HG03066 (cell line): Measurements from ENCODE around the gene FGFR2.

ENCODE experiments used
- ATAC-seq: cut with Tn5 transposase; IDR thresholded peaks from one replicate; pipeline ENCODE4 v1.9.1; 2021; ENCODE audit warnings: low read depth; ENCODE audit not compliant: unreplicated experiment

The FGFR2 gene

DNA sequence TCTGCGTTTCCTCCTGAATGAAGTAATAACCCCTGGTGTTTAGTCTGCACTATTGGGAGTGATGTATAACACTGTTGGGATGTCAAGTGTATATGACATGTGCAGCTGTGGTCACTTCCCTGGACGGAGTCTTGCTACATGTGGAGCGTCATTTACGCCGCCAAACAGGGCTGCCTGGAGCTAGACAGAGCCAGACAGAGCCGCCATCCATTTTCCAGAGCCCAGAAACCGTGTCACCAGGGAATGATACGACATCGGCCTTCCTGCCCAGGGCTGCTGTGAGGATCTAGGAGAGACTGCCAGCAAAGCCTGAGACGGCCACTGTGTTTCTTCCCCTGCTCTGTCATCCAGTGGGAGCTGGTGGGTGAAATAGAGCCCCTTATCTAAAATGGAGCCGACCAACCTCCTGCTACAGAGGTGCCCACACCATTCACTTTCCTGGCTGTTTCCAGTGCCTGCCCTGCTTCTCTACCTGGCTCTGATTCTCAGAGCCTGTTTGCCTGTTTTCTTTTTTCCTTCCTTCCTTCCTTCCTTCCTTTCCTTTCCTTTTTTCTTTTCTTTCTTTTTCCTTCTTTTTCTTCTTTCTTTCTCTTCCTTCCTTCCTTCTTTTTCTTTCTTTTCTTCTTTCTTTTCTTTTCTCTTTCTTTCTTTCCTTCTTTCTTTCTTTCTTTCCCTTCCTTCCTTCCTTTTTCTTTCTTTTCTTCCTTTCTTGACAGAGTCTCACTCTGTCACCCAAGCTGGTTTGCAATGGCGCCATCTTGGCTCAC is 13.3 kb upstream of the FGFR2 start:
- ATAC-seq = no peak

DNA sequence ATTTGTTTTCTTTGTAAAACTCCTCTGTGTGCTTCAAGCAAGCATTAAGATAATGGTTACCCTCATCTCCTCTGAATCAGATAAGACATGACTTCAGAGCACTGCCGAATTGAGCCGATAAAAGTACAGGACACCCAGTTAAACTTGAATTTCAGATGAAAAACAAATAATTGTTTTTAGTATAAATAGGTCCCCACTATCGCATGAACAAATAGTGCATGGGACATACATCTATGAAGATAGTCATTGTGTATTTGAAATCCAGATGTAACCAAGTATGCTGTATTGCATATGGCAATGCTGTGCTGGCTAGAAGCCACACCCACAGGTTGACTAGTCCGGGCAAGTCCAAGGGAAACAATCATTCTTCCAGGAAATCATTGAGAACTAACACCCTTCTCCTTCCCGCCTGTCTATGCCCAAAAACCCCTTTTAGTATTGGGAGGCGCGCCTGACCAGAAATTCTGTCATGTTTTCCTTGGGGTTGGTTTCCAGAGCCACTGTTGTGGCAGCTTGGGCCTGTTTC is 12.6 kb upstream of the FGFR2 start:
- ATAC-seq = no peak

DNA sequence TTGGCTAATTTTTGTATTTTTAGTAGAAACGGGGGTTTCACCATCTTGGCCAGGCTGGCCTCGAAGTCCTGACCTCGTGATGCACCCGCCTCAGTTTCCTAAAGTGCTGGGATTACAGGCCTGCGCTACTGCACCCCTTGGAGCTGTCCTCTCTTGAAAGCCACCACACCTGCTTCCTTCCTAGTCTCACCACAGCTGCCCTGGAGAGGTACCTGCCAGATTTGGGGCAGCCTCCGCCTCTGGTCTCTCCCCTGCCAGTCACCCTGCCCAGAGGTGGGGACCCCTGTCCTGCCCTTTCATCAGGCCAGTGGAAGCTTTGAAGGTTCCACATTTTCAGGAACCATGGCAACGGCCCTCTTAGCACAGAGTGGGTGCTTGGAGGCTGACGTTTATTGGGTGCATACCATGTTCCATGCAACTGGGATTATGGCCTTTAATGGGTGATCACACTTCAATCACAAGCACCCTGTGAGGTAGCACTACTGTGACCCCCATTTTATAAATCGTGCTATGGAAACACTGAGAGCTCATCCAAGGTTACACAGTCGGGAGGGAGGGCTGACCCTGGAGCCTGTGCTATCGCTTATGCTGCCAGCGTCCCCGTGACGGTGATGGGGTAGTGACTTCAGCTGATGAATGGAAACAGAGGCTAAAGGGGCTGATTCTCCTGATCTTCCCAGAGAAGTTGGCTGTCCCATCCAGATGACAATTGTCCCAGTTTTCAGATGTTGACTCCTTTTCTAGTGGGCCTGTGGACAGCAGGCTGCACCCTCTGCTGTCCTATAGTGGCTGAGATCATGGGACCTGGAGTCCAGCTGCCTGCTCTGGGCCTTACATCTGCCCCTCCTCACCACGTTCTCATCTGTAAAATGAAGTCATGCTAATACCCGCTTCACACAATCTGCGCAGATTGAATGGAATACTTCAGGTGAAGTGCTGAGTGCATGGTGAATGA is 11.5 kb upstream of the FGFR2 start:
- no peak for ATAC-seq

DNA sequence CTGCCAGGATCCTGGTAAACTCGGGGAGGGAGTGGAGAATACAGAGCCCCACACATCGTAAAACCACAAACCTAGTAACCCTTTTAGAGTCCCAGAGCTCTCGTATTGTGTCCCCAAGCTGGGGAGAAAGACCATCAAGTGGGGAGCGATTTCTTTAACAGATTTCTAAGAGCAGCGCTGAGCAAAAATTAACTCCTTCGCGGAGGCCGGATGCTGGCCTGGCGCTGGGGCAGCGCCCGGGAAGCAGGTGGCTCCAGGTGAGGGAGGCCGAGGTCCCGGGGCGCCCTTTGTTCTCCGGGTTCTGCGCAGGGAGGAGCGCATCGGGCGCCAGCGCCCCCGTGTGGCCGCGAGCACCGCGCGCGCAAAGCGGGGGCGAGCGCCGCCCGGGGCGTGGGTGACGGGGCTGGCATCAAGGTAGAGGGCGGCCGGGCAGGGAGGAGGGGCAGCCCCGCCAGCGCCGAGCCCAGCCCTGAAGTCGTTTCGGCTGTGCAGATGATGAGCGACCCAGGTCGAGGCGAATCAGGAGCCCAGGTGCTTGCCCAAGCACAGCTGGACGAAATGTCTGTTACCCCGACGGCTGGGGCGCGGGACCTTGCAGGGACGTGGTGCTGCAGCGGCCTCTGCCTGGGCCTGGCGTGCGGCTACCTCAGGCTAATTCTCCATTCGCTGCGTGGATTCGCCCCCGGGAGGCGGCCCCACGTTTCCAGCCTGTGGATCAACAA is 10.4 kb upstream of the FGFR2 start:
- ATAC-seq = no peak

DNA sequence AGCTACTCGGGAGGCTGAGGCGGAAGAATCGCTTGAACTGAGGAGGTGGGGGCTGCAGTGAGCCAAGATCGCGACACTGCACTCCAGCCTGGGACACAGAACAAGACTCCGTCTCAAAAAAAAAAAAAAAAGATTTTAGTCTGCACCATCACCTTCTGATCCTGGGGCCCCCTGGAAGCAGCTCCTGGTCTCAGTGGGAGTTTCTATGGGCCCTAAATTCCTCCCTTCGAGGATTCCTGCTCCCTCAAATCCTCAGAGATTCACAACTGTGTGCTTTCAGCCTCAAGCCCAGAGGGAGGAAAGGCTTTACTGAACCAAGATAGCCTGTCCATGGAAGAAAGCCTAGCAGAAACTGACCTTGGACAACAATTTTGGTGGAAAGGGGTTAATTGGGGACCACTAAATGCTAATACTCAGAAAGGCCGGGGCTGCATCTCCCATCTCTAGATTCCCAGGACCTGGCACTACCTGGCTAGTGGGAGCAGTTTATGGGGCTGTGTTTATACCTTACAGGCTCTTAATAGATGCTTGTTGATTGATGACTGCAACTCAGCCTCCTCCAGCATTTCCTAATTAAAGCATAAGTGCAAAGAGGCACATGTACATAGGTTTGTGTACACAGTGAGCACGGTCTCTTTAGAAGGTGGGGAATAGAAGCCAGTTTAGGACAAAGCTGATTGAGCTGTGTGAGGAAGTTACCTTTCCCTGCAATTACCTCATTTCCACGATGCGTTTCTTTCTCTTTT is 9.2 kb upstream of the FGFR2 start:
- no peak for ATAC-seq

DNA sequence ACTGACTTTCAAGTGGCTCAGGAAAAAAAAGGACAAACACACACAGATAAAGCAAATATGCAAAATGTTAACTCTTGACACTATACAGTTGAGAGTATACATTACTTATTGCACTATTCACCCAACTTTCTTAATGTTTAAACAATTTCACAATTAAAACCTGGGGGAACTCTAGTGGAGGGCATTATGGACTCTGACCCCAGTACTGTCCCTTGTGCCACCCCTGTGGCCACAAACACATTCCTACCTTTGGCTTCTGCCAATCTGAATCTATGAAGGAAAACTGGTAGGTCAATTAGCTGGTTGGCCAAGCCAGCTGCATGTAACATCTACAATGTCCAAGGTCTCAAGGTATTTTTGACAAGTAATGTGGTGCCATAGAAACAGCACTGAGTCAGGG is 7.5 kb upstream of the FGFR2 start:
- ATAC-seq = no peak

DNA sequence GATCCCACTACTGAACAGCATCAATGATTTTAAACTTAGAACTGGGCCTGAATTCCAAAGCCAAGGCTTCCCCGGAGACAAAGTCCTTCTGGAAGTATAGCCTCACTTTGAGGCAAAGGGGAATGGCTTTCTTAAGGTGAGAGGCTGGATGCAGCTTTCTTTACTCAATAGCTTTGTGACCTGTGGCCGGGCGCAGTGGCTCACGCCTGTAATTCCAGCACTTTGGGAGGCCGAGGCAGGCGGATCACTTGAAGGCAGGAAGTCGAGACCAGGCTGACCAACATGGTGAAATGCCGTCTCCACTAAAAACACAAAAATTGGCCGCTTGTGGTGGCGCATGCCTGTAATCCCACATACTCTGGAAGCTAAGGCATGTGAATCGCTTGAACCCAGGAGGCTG is 3.2 kb upstream of the FGFR2 start:
- no peak for ATAC-seq

DNA sequence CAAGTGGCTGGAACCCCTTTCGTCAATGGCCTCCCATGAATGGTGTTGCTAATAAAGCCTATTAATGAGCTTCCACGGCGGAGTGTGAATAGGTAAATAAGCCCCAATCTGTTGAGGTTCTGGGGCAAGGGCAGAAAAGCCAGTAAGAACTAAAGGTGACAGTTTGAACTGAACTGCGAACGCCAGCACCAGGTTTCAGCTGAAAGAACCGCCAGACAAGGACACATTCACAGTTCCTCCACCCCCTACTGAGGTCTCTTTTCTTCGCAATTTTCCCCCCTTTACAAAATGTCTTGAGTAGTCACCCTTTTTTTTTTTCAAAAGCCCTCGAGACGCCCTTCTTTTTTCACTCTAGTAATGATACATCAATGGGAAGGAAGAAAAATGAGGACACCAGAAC is 2.4 kb upstream of the FGFR2 start:
- ATAC-seq = no peak

DNA sequence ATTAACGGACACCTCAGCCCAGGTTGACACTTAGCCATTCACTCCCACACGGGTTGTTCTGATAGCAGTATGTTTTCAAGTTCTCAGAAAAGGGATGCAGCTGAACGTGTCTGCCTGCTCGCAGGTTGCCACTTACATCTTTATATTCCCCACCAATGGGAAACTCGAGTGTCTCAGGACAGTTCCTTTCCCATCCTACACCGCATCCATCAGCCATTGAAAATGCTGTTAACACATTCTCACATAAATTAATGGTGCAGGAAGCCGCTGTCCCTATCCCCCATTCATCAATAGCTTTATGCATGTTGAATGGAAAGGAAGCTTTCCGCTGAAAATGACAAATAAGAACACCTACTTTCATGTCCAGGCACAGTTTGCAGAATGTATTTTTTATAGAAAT is 1.7 kb upstream of the FGFR2 start:
- ATAC-seq = no peak

DNA sequence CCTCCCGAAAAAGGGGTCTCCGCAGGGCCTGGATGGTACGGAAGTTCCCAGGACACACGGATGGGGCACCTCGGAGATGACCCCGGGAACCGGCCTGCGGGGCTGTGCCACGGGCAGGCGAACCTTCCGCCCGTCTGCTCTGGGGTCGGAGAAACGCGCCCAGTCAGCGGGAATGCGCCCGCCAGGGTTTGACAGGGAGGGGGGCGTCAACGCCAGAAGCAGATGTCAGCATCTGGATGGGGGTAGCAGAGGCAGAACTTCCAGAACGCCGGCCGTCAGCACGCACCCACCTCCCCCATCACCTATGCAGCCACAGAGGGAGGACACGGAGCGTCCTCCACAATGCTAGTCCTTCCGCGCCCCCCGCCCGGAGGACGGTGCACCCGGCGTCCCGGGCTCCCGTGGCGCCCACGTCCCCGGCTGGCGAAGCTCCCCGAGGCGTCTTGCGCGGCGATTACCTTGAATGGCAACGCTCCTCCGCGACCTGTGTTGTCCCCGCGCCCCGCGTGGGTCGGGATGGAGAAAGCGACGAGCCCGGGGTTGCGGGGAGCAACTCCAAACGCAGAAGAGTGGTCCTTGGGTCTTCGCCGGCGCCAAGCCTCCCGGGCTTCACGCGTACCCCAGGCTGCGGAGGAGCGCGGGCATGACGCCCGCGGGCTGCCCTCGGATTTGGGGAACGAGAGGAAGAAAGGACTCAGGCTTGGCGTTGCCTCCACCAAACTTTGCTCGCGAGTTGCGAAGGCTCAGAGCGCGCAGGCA is 561 bp downstream of the FGFR2 start:
- no peak for ATAC-seq

DNA sequence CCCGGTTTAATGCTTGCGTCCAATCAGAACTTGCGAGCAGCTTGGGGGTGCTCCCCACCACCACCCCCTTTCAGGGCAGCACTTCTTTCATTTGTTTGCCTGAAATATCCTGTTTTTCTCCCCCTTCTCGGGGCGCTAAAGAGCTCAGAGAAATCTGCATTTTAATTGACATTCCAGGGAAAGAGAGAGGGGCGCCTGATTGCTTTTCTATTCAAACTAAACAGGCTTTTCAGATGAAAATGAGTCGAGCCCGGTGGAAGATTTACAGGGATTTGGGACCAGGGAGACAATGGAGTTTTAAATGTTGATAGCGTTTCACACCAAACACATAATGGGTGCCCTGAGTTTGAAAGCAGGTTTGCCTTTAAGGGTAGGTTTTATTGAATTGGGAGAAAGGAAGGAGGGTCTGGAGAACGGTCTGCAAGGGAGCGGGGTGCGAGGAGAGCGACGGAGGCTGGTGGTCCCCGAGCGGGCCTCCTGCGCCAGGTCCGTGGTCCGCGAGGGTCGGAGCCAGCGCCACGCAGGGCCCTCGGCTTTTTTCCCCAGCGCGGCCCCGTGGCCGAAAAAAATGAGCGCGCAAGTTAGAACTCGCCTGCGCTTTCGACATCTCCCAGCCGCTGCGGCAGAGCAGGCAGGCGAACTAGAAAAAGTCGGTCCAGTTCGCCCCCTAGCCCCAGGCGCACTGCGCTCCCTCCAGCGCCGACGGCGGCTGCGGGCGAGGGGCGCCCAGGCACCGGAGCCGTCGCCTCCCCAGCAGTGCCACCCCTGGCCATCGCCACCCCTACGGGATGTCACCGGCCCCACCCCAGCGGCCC is 1.3 kb downstream of the FGFR2 start:
- no peak for ATAC-seq

DNA sequence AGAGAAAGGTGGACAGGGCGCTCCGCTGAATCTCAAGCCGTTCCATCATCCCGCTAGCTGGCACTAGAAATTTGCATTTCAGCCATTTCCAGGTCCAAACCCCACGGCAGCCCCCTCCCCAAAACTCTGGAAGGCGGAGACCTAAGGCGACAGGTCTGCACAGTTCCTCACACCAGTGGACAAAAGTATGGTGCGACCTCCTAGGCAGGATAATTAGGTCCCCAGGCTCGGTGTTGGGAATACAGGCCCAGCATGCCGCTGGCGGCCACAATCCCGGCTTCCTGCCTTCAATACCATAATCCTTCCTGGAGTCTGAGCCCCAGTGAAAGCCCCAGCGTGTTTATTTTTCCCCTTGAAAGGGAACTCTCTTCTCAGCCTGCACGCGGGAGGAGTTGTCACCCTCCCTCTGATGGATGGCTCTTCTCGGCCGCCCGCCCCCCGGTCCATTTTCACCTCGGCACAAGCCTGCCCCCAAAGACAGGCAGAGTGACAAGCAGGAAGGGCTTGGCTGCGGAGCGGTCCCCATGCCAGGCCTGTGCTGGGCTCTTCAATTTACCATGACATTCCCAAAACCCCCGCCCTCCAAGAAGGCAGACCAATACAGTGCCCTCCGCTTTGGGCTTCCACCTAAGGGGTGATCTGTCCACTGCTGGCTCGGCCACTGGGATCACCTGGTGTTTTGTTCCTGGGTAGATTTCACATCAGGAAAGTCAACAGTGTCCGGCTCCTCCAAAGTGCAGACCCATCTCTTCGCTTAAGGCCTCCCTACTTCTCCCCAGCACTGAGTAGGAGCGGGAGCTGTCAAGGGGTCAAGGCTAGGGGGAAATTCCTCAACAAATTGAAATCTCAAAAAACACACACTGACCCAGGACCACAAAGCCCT is 2.2 kb downstream of the FGFR2 start:
- ATAC-seq = no peak

DNA sequence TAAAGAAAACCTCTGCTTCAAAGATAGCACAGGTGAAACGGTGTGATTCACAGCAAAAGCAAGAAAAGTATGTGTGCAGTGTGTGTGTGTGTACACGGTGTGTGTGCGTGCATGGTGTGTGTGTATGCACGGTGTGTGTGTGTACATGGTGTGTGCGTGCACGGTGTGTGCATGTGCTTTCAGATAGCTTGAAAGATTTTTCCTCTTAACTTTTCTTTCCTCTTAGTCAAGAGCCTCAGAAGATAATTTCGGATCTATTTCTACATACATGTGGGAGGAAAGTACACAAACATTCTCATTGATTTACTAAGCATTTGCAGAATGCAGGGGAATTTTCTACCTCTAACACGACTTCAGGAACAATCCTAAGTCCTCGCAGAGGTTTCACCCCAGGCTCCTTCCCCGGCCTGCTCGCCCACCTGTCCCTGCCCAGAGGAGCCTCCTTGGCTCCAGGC is 2.9 kb downstream of the FGFR2 start:
- no peak for ATAC-seq

DNA sequence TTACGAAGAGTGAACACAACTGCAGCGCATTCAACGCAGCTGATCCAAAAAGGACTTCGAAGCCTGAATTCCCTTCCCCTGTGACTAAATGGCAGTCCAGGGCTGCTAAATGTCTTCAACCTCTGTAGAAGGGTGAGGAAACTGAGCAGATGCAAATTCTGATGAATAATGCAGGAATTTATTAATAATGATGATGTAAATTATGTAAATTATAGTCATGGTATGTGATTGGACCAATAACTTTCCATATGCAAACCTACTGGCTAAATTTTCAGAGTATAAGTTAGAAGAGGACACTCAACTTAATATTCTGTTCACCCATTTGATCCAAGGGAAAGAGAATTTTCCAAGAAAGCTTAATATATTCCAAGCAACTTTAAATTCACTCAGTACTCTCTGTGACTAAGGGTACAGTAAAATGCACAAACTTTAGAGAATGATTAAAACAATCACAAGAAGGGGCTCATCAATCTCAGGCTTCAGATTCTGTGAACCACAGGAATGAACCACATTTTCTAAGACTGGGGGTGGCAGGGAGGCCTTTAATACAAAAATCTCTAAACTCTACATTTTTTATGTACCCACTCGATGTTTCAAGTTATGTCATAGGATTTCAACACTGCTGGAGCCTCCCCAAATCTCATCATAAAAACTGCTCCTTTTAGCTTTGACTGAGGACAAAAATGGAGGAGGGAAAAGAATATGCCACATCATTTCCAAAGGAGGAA is 3.5 kb downstream of the FGFR2 start:
- no peak for ATAC-seq

DNA sequence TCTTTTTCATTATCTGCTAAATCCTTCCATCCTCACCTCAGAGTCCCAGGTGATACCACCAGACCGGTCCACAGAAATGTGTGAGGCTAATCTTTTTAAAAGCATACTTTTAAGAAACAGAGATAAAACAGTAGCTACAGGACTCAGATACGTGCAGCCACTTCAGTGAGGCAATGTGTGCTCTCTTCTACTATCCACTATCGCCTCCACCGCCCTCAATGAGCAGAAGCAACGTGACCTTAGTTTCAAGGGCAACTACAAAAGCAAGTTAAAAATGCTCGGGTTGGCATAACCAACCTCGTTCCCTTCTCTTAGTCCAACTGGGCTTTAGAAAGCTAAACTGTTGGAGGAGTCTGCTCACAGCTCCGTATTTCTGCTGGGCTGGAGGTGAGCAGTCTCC is 4.2 kb downstream of the FGFR2 start:
- no peak for ATAC-seq

DNA sequence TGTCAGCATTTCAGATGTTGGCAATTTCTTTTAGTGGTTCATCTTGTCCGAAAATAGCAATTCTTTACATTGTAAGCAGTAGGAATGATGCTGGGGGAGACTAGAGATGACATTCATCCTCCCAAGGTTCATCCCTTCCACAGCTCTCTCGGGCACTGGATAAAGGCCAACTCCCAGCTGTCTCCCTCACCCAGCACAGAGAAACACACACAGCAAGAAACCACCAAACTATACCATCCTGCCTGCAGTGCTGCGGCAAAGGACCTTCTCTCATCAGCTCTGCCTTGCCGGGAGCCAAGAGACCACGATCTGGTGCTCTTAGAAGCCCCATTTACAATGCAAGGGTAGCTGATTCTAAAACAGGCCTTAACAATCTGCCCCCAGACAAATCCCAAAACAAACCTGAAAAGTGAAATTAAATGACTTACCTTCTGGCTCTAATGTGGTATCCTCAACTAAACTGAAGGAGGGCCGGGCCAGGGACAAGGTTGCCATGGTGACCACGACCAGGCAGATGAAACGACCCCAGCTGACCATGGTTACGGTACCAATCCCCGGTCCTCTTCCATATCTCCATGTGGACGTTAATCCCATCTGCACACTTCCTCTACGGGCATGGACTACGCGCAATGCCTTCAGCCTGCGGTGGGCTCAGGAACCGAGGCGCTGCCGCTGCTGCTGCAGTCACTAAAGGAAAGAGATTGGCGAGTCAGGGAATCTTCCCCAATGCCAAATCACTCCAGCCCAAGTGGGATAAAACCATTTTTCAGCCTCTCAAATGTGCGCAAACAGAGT is 4.8 kb downstream of the FGFR2 start:
- no peak for ATAC-seq
